Measurements from ENCODE around the gene WDR62. TPM values are rescaled to one million over a fixed set of nuclear protein-coding genes. Genes with fewer than 3 reads are reported as not detected.
"Not testable (repeated sequence)": the region's sequence is repeated elsewhere in the genome, so short reads cannot be mapped to it uniquely, and the experiment has no call there.

WDR62 gene
- total RNA-seq, 6 donors from 2014 or later, result 1.00 to 7.6 (median 2.4) TPM

DNA sequence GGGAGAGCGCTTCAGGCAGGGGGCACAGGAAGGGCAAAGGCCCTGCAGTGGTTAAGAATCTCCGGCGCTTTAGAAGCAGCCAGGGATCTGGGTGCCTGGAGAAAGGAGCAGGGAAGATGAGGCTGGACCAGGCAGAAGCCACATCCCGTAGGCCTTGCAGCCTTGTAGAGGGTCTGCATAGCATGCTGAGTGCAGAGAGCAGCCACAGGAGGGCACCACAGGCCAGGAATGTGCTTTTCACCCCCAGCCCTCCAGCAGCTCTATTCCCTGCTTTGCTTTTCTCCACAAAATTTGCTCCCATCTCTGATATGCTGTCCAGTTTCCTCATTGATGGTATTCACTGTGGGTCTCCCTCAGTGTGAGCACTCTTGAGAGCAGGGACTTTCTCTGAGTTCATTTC lies 5.7 kb downstream of the WDR62 start:
- H3K36me3 ChIP-seq, result no peaks in the 10 kb centered on the region
- peak in 5 of 6 experiments; percentile 24 to 45 (median 30) for TF ChIP-seq CTCF (IDR thresholded peaks at IDR 0.05)
- no peak for TF ChIP-seq EP300 (IDR thresholded peaks at IDR 0.05)
- TF ChIP-seq POLR2A (IDR thresholded peaks at IDR 0.05), result no peak
- no peak for TF ChIP-seq POLR2AphosphoS5 (IDR thresholded peaks at IDR 0.05)
- H3K4me3 ChIP-seq, result no peak overlapping the region
- H3K4me1 ChIP-seq, result peaks cover 1 to 5% (median 2%) of the 10 kb centered on the region in 4 donors
- DNase-seq (peak in 1 of 2 donors; percentile 24), ATAC-seq (ENCODE audit: low FRiP score in 2 of 2) (peak in 1 of 2 donors; percentile 66)
- 79 to 89% methylated on average over 4 of the region's 4 CpGs for WGBS, 2 donors
- no peaks in the 10 kb centered on the region for H3K27me3 ChIP-seq
- no peak overlapping the region for H3K27ac ChIP-seq
- no peaks in the 10 kb centered on the region for H3K9me3 ChIP-seq

GRCh38 chr19:36061367-36061766 lies 6.7 kb downstream of the WDR62 start:
- Histone ChIP-seq H3K4me3 (no peak overlapping the region), H3K27ac (no peak overlapping the region), H3K9me3 (no peaks in the 10 kb centered on the region), H3K4me1 (no peaks in the 10 kb centered on the region), H3K27me3 (no peaks in the 10 kb centered on the region), H3K36me3 (no peaks in the 10 kb centered on the region)
- WGBS, 2 donors, result 97 to 100% methylated on average over 1 to 2 of the region's 2 CpGs
- TF ChIP-seq POLR2A (IDR thresholded peaks at IDR 0.05) (no peak), CTCF (IDR thresholded peaks at IDR 0.05) (no peak), EP300 (IDR thresholded peaks at IDR 0.05) (no peak), POLR2AphosphoS5 (IDR thresholded peaks at IDR 0.05) (no peak)
- ATAC-seq (ENCODE audit: low FRiP score in 2 of 2) (no peak), DNase-seq (no peak)

- H3K4me1 ChIP-seq, result no peaks in the 10 kb centered on the region
- H3K27ac ChIP-seq, result no peak overlapping the region
- TF ChIP-seq POLR2AphosphoS5 (IDR thresholded peaks at IDR 0.05) (no peak), CTCF (IDR thresholded peaks at IDR 0.05) (no peak), EP300 (IDR thresholded peaks at IDR 0.05) (no peak), POLR2A (IDR thresholded peaks at IDR 0.05) (no peak)
- DNase-seq (no peak), ATAC-seq (ENCODE audit: low FRiP score in 2 of 2) (peak in 1 of 2 donors; percentile 28)
- no peaks in the 10 kb centered on the region for H3K9me3 ChIP-seq
- no peak overlapping the region for H3K4me3 ChIP-seq
- WGBS, 2 donors, result 88 to 96% methylated on average over 8 of the region's 8 CpGs
- no peaks in the 10 kb centered on the region for H3K36me3 ChIP-seq
- no peaks in the 10 kb centered on the region for H3K27me3 ChIP-seq
Observed at GRCh38 chr19:36064826-36065225, 10.1 kb downstream of the WDR62 start.

DNA sequence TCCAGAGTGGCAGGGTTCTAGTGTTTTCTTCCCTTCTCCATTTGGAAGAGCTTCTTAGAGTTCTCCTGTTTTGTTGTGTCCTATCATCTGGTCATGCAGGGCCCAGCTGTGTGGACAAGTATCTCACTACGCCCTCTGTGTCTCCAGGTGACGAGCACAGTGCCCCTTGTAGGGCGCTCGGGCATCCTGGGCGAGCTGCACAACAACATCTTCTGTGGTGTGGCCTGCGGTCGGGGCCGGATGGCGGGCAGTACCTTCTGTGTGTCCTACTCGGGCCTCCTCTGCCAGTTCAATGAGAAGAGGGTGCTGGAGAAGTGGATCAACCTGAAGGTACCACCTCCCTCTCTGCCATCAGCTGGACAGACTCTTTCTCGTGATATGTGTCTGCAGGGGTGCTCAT lies 13.0 kb downstream of the WDR62 start:
- H3K9me3 ChIP-seq, result no peaks in the 10 kb centered on the region
- no peak overlapping the region for H3K4me3 ChIP-seq
- H3K36me3 ChIP-seq, result no peaks in the 10 kb centered on the region
- ATAC-seq (ENCODE audit: low FRiP score in 2 of 2) (no peak), DNase-seq (peak in 1 of 2 donors; percentile 62)
- H3K27ac ChIP-seq, result no peak overlapping the region
- TF ChIP-seq POLR2AphosphoS5 (IDR thresholded peaks at IDR 0.05), result no peak
- H3K4me1 ChIP-seq, result no peaks in the 10 kb centered on the region
- no peaks in the 10 kb centered on the region for H3K27me3 ChIP-seq
- WGBS, 2 donors, result 96 to 97% methylated on average over 4 to 11 of the region's 11 CpGs

- not testable (repeated sequence) for H3K9me3 ChIP-seq; ATAC-seq (ENCODE audit: low FRiP score in 2 of 2); H3K36me3 ChIP-seq; H3K27ac ChIP-seq; H3K27me3 ChIP-seq; H3K4me3 ChIP-seq; H3K4me1 ChIP-seq
- WGBS, 2 donors, result 97 to 100% methylated on average over 15 to 16 of the region's 57 CpGs
- peak in 1 of 2 donors; percentile 68 for DNase-seq
Observed at GRCh38 chr19:36068810-36069499, 14.3 kb downstream of the WDR62 start.

DNA sequence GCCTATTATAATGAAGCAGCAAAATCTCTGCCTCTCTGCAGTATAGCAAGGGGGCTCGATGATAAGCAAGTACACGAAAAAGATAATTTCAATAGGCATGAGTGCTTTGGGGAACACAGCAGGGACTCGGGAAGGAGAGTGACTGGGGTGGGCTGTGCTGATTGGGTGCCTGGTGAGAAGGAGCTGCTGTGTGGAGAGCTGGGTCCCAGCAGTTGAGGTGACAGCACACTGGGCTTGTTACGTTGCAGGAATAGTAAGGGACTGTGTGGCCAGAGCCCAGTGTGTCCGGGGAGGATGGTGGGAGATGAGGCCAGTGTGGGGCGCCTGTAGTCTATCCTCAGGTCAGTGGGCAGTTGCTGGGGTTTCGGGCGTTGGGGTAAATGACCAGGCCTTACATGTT lies 17.4 kb downstream of the WDR62 start:
- no peaks in the 10 kb centered on the region for H3K27me3 ChIP-seq
- no peaks in the 10 kb centered on the region for H3K9me3 ChIP-seq
- peak in 1 of 2 donors; percentile 30 for ATAC-seq (ENCODE audit: low FRiP score in 2 of 2)
- no peaks in the 10 kb centered on the region for H3K4me1 ChIP-seq
- WGBS, 2 donors, result 91 to 97% methylated on average over 8 of the region's 8 CpGs
- H3K36me3 ChIP-seq, result no peaks in the 10 kb centered on the region
- DNase-seq, result no peak
- H3K4me3 ChIP-seq, result no peak overlapping the region
- no peak for TF ChIP-seq POLR2AphosphoS5 (IDR thresholded peaks at IDR 0.05)
- TF ChIP-seq CTCF (IDR thresholded peaks at IDR 0.05), result no peak
- TF ChIP-seq EP300 (IDR thresholded peaks at IDR 0.05), result no peak
- no peak for TF ChIP-seq POLR2A (IDR thresholded peaks at IDR 0.05)
- H3K27ac ChIP-seq, result no peak overlapping the region
